KMS-11 (cell line): Measurements from ENCODE around the gene CTSA.
A peak's percentile ranks its signal among the peaks of the same experiment; 100 is the strongest.

Experiments
- H2AFZ ChIP-seq: fragments of 200-600 bp; sonication (generic); 2 replicates; pipeline ENCODE4 v1.6.1; 2016; ENCODE audit warnings: antibody characterized with exemption, mixed run types, low read depth
- H3K27ac ChIP-seq: fragments of 200-600 bp; sonication (generic); 2 replicates; pipeline ENCODE4 v1.6.1; 2016; ENCODE audit warnings: mild to moderate bottlenecking, mixed run types
- H3K27me3 ChIP-seq: fragments of 200-600 bp; sonication (generic); 2 replicates; pipeline ENCODE4 v1.6.1; 2017; ENCODE audit warnings: mild to moderate bottlenecking, low read depth, mixed run types, moderate library complexity; ENCODE audit not compliant: insufficient read depth
- H3K36me3 ChIP-seq: fragments of 200-600 bp; sonication (generic); 2 replicates; pipeline ENCODE4 v1.6.1; 2017; ENCODE audit warnings: mild to moderate bottlenecking, mixed run types; ENCODE audit not compliant: insufficient read depth
- H3K4me1 ChIP-seq: fragments of 200-600 bp; sonication (generic); 2 replicates; pipeline ENCODE4 v1.6.1; 2016; ENCODE audit warnings: mild to moderate bottlenecking, low read depth, mixed run types; ENCODE audit not compliant: poor library complexity, severe bottlenecking
- H3K4me2 ChIP-seq: fragments of 200-600 bp; sonication (generic); 2 replicates; pipeline ENCODE4 v1.7.0; 2016; ENCODE audit warnings: mild to moderate bottlenecking, mixed run types
- H3K4me3 ChIP-seq: fragments of 200-600 bp; sonication (generic); IDR thresholded peaks from 2 replicates; pipeline ENCODE4 v1.6.1; 2017; ENCODE audit warnings: low read depth, low read length, mixed read lengths; ENCODE audit not compliant: insufficient read depth
- H3K79me2 ChIP-seq: fragments of 200-600 bp; sonication (generic); 2 replicates; pipeline ENCODE4 v1.6.1; 2016; ENCODE audit warnings: low read depth, mixed run types; ENCODE audit not compliant: insufficient read depth
- H3K9ac ChIP-seq: fragments of 200-600 bp; sonication (generic); 2 replicates; pipeline ENCODE4 v1.6.1; 2016; ENCODE audit warnings: mild to moderate bottlenecking, mixed run types
- H4K20me1 ChIP-seq: fragments of 200-600 bp; sonication (generic); 2 replicates; pipeline ENCODE4 v1.6.1; 2016; ENCODE audit warnings: mild to moderate bottlenecking, mixed run types; ENCODE audit not compliant: insufficient read depth
- CTCF ChIP-seq: fragments of 200-600 bp; sonication (generic); conservative IDR thresholded peaks from 2 replicates; pipeline ENCODE4 v1.6.1; 2017; ENCODE audit warnings: low read depth, mild to moderate bottlenecking, antibody characterized with exemption, low read length, moderate library complexity, mixed read lengths

Gene CTSA

DNA sequence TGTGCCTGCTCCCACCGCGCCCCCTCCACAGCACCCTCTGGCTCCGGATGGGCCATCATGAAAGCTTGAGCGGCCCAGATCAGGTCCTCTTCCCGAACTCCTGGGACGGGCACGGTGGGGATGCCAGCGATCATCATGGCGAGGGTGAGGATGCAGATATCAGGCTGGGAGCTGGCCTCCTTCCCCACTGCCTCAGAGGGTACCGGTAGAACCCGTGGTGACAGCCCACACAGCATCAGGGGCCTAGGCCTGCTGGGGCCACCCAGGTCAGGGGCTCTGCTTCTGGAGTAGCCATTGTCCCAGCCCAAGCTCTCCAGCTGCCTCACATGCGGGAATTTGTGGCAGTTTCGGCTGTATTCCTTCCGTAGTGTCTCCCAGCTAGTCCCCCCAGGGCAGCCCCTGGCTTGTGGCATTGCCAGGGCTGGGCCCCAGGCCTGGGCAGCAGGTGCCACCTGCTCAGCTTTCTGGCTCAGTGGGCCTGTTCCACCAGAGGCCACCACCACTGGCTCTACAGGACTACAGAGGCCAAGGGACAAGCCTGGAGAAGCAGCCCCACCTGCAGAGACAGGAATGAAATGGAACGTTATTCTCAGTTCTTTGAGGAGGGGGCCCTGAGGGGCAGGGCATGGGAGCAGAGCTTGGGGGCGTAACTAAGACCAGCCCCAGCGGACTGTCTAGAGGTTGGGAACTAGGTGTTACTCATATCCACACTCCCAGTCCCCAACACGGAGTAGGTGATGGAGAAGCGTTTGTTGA is 4.4 kb upstream of the CTSA start:
- H3K4me2 ChIP-seq = no peak overlapping the region
- no peaks in the 10 kb centered on the region for H3K27me3 ChIP-seq
- H3K9ac ChIP-seq = no peak overlapping the region
- H4K20me1 ChIP-seq = no peaks in the 10 kb centered on the region
- H3K36me3 ChIP-seq = no peaks in the 10 kb centered on the region; the same call in 1 of the 2 replicates
- no peak for TF ChIP-seq CTCF
- peaks cover 24% of the 10 kb centered on the region for H3K79me2 ChIP-seq
- H2AFZ ChIP-seq = no peak overlapping the region
- H3K4me3 ChIP-seq = no peak overlapping the region
- H3K27ac ChIP-seq = no peak overlapping the region
- peaks cover 35% of the 10 kb centered on the region for H3K4me1 ChIP-seq

DNA sequence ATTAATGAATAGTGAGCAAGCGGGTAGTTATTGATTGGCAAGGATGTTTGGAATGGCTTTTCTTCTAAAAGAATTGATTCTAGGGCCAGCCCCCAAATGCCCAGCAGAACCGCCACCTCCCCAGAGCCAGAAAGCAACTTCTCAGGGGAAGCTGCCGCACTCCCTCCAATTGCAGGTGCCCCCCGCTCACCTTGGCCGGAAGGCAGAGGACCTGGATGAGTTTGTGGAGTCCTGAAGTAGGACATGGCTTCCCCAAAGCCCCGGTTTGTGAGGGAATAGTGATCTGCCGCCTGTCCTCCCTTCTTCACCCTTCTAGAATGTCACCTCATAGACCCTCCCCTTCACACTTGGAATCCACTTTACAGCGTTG is 3.8 kb upstream of the CTSA start, which contains the start of gene SPATA25:
TSS of gene SPATA25 (minus strand) at position 277 of the 370 bp plus-strand sequence. CDS start at position 245, 32 bp downstream.
- H4K20me1 ChIP-seq = no peaks in the 10 kb centered on the region
- no peak within 1 kb of the TSS for H2AFZ ChIP-seq
- H3K27me3 ChIP-seq = no peaks in the 10 kb centered on the region
- H3K9ac ChIP-seq = no peak within 1 kb of the TSS
- H3K36me3 ChIP-seq = no peaks in the 10 kb centered on the region; the same call in 1 of the 2 replicates
- TF ChIP-seq CTCF = no peak
- H3K4me1 ChIP-seq = peaks cover 35% of the 10 kb centered on the region
- H3K79me2 ChIP-seq = peaks cover 18% of the 10 kb centered on the region
- no peak within 1 kb of the TSS for H3K27ac ChIP-seq
- H3K4me3 ChIP-seq = no peak within 1 kb of the TSS
- H3K4me2 ChIP-seq = no peak within 1 kb of the TSS

DNA sequence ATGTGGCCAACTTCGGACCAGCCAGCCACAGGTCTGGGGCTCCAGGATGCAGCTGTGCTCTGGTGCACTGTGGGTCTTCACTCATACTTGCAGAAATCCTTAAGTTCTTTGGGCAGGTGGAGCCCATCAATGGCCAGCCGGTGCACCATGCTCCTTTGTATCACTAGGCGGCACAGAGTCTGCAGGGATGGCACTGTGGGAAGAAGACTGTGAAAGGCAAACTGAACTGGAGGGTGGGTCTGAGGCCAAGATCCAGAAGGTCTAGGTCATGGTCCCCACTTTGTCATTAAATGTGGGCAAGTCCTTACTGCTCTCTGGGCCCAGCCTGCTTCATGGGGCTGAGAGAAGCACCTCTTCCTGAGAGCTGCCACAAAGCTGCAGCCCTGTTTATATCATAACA is 2.5 kb upstream of the CTSA start:
- H3K9ac ChIP-seq = no peak overlapping the region
- no peak for TF ChIP-seq CTCF
- peaks cover 30% of the 10 kb centered on the region for H3K4me1 ChIP-seq
- H3K4me2 ChIP-seq = no peak overlapping the region
- H3K27me3 ChIP-seq = no peaks in the 10 kb centered on the region
- no peaks in the 10 kb centered on the region for H3K36me3 ChIP-seq
- H2AFZ ChIP-seq = no peak overlapping the region
- H3K4me3 ChIP-seq = no peak overlapping the region
- H3K79me2 ChIP-seq = peaks cover 6% of the 10 kb centered on the region; the same call in 1 of the 2 replicates
- no peak overlapping the region for H3K27ac ChIP-seq
- no peaks in the 10 kb centered on the region for H4K20me1 ChIP-seq

GRCh38 chr20:45890077-45890984 is 804 bp upstream of the CTSA start:
- no peak for TF ChIP-seq CTCF
- H4K20me1 ChIP-seq = no peaks in the 10 kb centered on the region
- H3K4me1 ChIP-seq = peaks cover 13% of the 10 kb centered on the region
- H2AFZ ChIP-seq = peak overlapping the region; percentile 99
- peak overlapping the region; percentile 100 for H3K4me2 ChIP-seq
- H3K9ac ChIP-seq = peak overlapping the region; percentile 70
- H3K4me3 ChIP-seq = peak overlapping the region; percentile 41
- H3K36me3 ChIP-seq = no peaks in the 10 kb centered on the region
- H3K27ac ChIP-seq = no peak overlapping the region
- H3K27me3 ChIP-seq = no peaks in the 10 kb centered on the region
- 0 out of 2 replicates have a peak, but pooled peaks cover 3% of the 10 kb centered on the region for H3K79me2 ChIP-seq
